Heart left ventricle (tissue), 13 donors: ENCODE measurements around the gene CPE.

Experiments
- CTCF ChIP-seq, 12 donors: fragments of 200-600 bp; sonication (generic) in 4 of 12; IDR thresholded peaks; one replicate each; pipeline versions ENCODE4 v1.5.0 to v1.8.0; 2018 to 2022; ENCODE audit warnings: antibody characterized with exemption in 12 of 12, mild to moderate bottlenecking in 5 of 12
- POLR2A ChIP-seq, 2 donors: fragments of 450-650 bp; IDR thresholded peaks; one replicate each; pipeline ENCODE4 v1.6.1; 2017; ENCODE audit warnings: antibody characterized with exemption in 2 of 2, mild to moderate bottlenecking in 2 of 2, moderate library complexity in 2 of 2
- donor health status: ischemic (EF 13 %, LVEDD 7.1; RV severe dilation, severe dysfunction).
- donor health status: DM: no; HTN: yes; CAD: no.
- donor health status: DM: no; HTN: no; CAD: no.
- donor health status: ischemic (EF 25% LVEDD 6.9; RV normal size, moderate dysfunction).
- donor health status: ischemic (EF 25% LVEDD 5.7; RV mildly dilated, moderate dysfunction).
- donor health status: ischemic (EF 35%, LVEDD 5.7; RV mildly dilated, moderate dysfunction).
- donor health status: nonischemic (EF 11% LVEDD 7.7; RV severe dilation, severe dysfunction).
- donor health status: DM: yes; HTN: yes; CAD: no.
- donor health status: PGD.
- donor health status: ischemic (EF 29% LVEDD 5.4; RV normal size, mild dysfunction).
- donor health status: nonischemic (EF 23%, LVEDD 6.1; RV moderate dilation, normal function).

GRCh38 chr4:165347647-165348569, 30.9 kb upstream of the CPE start:
- TF ChIP-seq CTCF (IDR thresholded peaks at IDR 0.05) (no peak), POLR2A (IDR thresholded peaks at IDR 0.05) (no peak)
